Measurements from ENCODE around the gene DNAJC7.

Gene DNAJC7, protein sequence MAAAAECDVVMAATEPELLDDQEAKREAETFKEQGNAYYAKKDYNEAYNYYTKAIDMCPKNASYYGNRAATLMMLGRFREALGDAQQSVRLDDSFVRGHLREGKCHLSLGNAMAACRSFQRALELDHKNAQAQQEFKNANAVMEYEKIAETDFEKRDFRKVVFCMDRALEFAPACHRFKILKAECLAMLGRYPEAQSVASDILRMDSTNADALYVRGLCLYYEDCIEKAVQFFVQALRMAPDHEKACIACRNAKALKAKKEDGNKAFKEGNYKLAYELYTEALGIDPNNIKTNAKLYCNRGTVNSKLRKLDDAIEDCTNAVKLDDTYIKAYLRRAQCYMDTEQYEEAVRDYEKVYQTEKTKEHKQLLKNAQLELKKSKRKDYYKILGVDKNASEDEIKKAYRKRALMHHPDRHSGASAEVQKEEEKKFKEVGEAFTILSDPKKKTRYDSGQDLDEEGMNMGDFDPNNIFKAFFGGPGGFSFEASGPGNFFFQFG

DNA sequence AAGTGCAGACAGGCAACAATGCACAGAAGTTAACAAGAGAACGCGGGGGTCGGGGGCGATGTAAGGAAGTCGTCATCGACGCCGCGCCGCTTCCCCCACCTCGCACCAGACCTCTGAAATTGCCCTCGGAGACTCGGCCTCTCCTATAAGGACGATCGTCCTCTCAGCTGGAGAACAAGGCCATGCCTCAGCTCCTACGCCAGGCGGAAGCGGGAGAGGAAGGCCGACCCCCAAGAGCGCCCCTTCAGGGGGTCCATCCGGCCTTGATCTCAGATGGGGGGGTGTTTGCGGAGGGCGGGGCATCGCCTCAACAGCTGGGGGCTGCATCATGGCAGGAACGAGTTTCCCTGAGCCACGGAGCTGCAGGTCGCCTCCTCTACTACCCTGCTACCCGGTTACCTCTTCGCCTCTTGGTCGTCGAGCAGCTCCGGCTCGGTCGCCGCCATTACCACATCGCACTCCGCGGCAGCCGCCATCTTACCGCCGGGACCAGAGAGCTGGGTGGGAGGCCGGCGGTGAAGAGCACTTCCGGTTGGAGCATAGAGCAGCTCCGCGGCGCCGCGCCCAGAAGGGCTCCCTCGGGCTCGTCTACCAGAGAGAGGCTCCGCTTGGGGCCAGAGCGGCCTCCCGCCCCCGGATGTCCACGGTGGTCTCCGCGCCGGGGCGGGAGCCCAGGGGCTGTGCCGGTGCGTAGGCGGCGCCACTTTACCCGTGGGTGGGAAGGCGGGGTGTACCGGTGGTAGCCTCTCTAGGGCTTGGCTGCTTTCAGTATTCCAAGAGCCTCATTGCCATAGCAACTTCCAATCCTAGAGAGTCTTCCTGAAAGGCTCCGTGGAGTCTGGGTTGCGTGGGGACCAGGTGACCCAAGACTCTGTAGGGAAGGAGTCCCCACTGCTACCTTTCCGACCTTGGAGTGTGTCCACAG lies at the start of gene DNAJC7:
Gene DNAJC7 (minus strand): TSS at position 499 of the 925 bp plus-strand sequence. CDS start 23 bp downstream, at position 476.
- DNase-seq = peak; percentile 91 to 97 (median 96)

DNA sequence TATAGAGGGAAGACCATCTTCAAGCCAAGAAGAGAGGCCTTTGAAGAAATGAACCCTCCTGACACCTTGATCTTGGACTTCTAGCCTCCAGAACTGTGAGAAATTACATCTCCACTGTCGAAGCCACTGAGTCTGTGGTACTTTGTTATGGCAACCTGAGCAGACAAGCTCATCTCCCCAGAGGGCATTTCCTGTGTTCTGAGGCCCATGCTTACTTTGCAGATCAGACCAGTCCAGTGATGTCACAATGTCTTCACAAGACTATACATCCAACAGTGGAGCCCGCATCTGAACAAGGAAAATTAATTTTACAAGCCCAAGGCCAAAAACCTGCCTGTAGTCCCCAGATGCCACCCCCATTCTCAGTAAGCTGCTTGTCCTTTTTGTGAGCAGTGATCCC lies 48.0 kb upstream of the DNAJC7 start:
- DNase-seq = no peak

DNA sequence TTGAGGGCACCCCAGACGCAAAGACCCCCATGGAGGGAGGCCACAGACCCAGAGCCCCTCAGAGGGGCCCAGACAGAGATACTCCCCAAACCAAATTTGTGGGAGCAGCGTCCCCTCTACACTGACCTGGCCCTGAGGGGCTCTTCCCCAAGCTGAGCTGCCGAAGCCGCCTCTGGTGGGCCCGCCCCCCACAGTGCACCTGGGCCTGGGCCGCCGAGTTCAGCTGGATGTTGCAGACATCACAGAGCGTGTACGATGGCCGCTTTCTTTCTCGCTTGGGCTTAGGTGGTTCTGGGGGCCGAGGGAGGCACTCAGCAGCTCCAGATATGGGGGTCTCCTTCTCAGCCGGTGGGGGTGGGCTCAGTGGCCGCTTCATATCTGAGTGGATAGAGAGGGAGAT lies 45.4 kb upstream of the DNAJC7 start:
- DNase-seq = no peak

DNA sequence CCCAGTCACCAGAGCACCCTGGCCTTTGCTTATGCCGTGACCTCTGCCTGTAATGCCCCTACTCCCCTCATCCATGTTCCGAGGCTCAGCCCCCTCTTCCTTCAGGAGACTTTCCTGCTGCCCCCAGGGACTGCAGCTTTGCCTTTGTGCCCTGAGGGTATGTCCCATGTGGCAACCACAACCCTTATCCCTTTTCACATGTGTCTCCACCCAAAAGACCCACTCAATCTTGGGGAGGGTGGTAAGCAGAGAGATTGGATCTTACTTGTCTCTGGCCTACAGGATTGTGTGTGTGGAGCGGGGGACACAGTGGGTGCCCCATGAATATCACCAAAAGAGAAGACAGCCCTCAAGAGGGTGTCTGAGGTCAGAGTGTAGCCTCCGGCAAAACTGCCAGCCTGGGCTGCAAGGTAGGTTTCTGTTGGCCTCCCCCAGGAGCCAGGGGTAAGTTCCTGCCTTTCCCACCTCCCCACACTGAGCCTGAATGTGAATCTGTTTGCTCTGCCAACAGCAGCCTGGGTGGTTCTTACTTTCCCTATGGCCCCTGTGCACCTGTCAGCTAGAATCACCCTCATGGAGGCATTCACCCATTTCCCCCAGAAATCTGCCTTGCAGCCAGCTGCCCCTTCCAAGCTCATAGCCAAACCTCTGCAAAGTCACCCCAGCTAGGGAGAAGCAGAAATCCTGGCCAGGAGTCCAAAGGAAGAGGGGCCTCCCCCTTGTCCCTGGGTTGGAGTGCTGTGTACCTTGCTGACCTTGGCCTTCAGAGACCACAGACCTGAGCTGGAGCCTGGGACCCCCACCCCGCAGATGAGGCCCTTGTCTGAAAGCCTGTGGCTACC lies 44.6 kb upstream of the DNAJC7 start:
- DNase-seq = no peak

DNA sequence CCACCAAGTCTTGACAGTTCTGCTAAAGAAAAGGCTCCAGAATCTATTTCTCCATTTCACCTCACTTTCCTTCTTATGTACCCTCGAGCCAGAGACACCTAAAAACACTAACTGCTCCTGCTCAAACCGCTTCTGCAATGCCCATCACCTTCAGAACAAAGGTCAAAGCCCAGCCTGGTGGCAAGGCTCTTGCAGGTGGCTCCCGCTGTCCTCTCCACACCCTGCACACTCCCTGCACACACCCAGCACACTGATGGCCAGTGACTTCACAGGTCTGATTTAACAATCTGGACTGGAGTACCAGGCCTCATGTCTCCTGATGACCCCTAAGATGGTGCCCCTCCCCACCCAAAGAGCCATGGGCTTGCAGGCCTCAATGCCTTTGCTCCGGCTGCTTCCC lies 43.0 kb upstream of the DNAJC7 start:
- no peak for DNase-seq

DNA sequence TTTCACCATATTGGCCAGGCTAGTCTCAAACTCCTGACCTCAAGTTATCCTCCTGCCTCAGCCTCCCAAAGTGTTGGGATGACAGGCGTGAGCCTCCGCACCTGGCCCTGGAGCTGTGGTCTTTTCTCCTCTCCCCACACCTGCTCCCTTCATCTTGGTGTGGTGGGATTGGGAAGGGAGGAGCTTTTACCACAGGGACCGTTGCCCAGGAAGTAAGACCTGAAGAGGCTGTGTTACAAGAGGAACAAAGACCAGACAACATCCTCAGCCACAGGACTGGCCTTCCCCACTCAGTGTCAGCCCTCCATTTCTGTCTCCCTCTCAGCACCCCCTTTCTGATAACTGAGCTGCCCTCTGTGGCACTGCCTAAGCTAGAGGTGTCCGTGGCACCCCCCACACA lies 42.6 kb upstream of the DNAJC7 start:
- DNase-seq = no peak

DNA sequence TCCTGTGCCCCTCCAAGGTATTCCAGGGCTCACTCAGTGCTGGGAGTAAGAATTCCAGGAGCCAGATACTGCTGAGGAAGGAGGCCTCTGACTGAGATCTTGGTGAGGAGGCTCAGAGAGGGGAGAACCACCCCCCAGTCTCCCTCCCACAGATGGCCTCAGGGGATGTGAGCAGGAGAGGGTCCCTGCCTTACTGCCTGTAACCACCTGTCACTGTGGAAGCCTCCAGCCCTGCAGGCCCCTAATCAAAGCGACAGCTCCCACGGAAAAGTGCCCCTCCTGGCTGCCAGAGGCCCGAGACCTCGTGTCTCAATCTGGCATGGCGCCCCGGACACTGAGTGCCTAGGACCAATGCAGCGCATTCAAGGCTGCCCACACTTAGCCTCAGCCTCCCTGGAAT lies 40.8 kb upstream of the DNAJC7 start:
- DNase-seq = no peak

DNA sequence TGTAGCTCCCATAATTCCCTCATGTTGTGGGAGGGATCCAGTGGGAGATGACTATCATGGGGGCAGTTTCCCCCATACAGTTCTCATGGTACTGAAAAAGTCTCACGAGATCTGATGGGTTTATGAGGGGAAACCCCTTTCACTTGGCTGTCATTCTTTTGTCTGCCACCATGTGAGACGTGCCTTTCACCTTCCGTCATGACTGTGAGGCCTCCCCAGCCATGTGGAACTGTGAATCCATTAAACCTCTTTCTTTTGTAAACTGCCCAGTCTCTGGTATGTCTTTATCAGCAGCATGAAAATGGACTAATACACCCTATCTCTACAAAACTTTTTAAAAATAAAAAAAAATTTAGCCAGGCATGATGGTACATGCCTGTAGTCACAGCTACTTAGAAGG lies 39.4 kb upstream of the DNAJC7 start:
- no peak for DNase-seq

DNA sequence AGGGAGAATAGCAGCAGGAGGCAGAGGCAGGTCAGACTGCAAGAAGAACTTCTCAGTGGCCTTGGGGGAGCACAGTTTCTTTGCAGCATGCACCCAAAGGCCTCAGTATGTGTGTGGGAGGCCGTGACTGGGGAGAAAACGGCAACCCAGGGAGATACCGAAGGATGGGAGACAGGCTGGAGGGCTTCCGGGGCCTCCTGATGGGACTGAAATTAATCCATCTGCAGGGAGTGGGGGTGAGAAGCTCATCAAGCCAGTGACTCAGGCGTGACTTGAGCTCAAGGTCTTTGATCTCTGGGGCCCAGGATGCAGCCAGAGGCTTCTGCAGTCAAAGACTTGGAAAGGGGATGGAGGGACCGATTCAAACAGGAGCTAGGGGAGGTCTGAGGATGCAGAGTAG lies 38.3 kb upstream of the DNAJC7 start:
- no peak for DNase-seq

DNA sequence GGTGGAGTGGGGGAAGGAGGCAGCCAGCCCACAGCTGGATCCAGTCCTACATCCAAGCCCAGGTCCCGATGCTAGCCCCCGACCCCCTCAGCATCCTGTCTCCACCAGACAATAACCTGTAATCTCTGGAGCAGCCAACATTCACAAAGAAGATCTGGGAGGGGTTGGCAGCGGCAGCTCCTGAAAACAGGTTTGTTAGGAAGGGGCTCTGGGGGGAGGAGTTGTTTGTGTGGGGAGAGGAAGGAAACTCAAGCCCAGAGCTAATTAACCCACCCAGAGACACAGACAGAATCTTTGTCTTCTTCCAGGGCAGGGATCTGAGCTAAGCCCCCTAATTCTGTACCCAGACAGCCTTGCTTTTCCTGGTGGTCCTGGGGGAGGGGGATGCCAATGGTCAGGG lies 37.8 kb upstream of the DNAJC7 start:
- DNase-seq = peak in 2 of 3 experiments; percentile 20 to 39

DNA sequence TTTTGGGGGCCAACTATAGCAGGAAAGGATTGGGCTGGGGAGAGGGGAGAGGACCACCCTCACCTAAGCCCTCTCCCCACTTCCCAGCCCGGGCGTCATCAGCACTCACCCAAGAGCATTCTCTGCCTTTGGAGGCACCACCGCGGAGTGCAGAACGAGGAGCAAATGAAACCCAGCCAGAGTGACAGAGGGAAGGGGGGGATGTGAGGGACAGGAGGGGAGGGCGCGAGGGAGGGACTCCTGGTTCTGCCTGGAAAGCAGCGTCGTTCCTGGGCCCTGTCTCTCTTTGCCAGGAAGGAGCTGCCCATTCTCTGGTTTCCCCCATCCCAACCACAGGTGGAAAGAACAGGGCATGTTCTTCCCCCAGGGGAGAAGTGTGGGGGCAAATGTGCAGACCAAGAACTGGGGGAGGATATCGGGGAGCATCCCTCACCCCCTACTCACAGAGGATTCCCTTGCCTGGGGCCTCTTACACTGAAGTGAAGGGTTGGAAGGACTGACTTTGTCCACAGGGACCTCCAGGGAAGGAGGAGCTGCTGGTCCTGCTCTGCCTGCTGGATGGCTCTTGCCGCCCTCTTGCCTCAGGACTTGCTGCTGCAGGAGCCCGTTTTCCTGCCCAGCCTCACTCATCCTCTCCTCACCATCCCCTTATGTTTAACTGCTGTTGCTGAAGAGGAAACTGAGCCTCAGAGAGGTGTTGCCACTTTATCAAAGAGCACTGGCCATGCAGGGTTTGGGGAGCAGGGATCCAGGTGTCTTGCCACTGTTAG lies 36.7 kb upstream of the DNAJC7 start:
- DNase-seq = no peak

DNA sequence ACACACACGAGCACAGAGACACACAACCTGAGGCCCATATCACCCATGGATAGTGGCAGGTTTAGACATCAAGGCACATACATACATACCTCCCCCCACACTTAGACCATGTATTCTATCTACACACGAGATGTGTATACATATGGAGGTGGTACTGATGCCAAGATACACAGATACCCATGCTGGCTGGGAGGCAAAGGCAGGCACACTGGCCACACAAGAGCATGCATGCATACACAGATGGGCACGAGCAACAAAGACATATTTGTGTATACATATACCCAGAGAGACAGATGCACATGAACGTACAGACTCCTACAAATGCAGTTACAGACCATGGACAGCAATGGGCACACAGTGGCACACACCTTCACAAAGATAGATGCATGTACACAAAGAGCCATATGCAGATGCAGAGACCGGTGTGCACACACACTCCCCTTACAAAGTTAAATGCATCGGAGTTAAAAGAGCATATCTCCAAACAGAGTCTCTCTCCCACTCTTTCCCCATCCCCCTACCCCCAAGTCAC lies 35.2 kb upstream of the DNAJC7 start:
- no peak for DNase-seq

DNA sequence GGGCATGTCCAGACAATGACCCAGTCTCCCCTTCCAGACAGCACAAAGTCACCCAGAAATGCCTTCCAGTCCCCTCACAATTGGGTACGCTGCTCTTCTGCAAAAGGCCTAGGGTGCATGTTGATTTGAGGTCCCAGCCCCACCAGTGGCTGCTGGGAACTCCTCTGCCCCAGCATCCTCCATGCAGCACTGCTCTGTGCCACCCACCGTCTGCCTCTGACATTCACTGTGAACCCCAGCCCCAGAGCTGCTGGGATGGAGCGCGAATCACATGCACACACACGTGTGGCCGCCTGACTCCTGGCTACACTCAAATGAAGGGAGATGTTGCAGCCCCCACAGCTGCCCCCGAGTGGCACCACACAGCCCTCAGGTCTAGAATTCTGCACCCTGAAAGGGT lies 34.4 kb upstream of the DNAJC7 start:
- DNase-seq = no peak

DNA sequence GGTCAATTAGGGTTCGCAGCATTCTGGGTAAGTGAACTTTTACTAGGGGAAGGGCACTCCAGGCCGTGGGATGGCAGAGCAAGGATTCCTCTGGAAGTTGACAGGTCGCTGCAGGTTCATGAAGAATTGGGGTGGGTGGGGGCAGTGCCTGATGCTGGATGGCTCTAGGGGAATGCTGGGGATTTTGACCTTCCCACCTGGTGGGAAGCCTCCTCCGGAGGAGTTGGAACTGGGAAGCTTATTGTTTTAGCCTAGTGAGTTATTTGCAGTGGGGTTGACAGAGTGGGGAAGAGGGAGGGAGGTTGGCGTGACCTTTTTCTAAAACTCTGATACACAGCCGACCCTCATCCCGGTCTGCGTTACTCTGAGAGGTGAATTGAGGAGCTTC lies 33.8 kb upstream of the DNAJC7 start:
- DNase-seq = no peak

DNA sequence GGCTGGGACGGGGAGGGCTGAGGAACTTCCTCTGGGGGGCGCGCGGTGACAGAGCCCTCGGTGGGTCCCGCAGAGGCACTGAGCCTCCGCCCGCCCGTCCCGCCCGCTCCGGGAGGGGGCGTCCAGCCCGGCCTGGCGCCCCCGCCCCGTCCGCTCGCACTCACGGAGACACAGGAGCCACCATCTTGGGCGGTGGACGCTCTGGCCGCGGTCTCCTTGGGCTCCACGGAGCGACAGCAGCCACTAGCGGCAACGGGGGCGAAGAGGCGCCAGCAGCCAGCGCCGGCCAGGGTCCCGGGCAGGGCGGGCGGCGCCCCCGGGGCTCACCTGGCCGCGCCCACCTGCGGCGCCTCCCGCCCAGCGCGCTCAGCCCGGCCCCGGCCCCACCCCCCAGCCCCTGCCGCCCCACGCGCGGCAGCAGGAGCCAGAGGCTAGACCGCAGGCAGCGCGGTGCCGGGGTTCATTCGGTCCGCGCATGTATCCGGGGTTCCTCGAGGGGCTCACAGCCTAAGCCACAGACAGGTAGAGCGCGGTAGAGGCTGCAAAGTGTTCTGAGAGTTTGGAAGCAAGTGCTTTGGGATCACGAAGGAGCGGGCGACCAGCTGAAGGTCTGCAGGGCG lies 33.3 kb upstream of the DNAJC7 start, which contains the start of gene C17orf113:
Gene C17orf113 (minus strand): TSS at position 209 of the 620 bp plus-strand sequence. CDS start 7,225 bp downstream, outside the sequence.
- peak; percentile 46 to 71 (median 68) for DNase-seq

DNA sequence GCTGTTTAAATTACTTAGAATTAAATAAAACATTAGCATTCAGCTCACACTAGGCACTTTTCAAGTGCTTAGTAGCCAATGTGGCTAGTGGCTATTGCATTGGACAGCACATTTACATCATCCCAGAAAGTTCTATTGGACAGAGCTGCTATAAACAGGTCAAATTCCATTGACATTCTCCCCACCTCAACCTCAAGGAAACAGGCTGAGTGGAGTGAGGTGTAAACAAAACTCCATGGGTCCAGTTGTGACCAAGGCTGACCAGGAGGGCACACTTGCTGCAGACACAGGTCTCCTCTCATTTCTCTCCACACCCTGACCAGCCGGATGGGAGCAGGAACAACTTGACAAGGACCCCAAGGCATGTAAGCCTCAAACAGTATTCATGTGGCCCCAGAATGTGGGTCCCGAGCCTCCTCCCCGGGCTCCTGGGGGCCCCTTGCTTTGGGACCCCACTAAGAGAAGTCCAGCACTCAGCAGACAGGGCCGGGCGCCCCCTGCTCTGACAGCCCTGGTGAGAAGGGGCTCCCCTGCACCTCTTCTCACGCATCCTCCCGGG lies 32.7 kb upstream of the DNAJC7 start:
- DNase-seq = peak in 1 of 3 experiments; percentile 48

DNA sequence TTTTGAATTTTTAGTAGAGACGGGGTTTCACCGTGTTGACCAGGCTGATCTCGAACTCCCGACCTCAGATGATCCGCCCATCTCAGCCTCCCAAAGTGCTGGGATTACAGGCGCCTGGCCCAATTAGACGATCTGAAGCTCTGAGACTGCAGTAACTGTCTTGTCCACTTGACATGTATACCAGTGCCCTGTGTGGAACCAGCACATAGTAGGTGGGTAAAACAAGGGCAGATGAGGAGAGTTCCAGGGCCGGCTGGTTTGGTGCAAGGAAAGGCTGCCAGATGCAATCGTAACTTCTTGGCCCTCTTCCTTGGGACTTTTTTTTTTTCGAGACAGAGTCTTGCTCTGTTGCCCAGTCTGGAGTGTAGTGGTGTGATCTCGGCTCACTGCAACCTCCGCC lies 30.1 kb upstream of the DNAJC7 start:
- no peak for DNase-seq

DNA sequence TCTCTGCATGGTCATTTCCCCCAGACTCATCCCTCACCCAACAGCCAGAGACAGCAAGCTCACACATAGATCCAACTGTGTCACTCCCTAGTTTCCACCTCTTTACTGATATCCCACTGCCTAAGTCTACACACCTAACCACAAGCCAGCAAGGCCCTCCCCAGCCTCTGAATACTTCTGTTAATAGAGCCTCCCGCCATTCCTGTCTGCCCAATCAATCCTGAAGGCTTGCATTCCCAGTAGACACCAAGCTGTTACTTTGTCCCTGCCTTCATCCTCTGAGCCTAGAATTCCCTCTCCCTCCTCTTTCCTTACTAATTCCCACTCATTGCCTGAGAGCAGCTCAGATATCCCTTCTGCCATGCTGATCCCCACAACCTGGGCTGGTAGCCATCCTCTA lies 28.5 kb upstream of the DNAJC7 start:
- DNase-seq = no peak

DNA sequence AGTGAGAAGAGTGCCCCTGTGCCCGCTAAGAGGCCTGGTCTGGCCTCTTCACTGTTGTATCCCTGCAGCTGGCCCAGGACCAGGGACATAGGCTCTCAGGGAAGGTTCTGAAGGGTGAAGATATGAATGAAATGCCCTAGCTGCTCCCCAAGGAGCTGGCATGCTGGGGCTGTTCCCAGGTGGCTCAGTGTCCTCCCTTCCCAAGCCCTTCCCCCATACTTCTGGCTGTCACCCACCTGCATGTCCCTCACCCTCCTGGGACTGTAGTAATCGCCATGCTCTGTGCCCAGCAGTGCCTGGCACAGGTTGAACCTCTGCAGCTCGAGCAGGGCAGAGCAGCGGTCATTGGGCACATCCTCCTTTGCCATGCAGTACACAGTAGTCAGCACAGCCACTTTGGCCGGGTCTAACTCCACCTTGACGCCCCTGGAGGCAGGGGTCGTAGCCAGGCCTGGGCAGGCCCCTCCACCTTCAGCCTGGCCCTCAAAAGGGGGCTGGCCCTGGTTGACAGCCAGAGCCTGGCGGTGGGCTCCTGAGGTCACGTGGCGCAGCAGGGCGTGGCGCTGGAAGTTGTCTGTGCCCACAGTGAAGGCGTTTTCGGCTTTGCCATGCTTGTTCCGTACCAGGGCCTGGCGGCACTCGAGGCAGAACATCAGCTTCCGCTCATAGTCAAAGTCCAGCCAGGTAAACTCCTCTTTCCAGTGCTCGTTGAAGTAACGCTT lies 25.5 kb upstream of the DNAJC7 start:
- no peak for DNase-seq

DNA sequence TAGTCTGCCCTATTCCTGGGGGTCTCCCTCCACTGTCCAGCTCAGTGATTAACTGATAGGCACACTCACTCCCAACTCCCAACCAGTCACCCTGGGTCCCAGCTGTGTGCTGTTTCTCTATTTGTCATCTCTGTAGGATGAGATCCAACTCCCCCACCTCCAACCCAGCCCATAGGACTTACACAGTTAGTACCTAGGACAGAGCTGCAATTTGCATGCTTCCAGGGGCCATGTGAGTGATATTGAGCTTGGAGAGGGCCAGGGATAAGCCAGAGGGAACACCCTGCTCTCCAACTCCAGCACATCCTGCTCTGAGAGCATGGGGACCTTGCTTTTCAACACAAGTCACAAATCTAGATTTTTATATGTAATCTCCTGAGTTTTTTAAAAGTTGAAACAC lies 24.4 kb upstream of the DNAJC7 start:
- DNase-seq = no peak

All from NCI-H1417 (cell line).